GM21825 (cell line): ENCODE data around the gene RTP3.
"Not testable (repeated sequence)": the region's sequence is repeated elsewhere in the genome, so short reads cannot be mapped to it uniquely, and the experiment has no call there.

Experiments
- ATAC-seq: cut with Tn5 transposase; IDR thresholded peaks from one replicate; pipeline ENCODE4 v1.9.1; 2021; ENCODE audit warnings: mild to moderate bottlenecking, moderate library complexity; ENCODE audit not compliant: unreplicated experiment

RTP3 gene

GRCh38 chr3:46544771-46545503 is 47.2 kb downstream of the RTP3 start:
- ATAC-seq = no peak

- no peak for ATAC-seq
Measured at GRCh38 chr3:46545818-46546630, 48.2 kb downstream of the RTP3 start.

- no peak for ATAC-seq
Measured at GRCh38 chr3:46546896-46547440, 49.2 kb downstream of the RTP3 start.

- not testable (repeated sequence) for ATAC-seq
Measured at GRCh38 chr3:46548611-46549010, 50.8 kb downstream of the RTP3 start.

GRCh38 chr3:46549408-46549904 is 51.7 kb downstream of the RTP3 start:
- ATAC-seq = no peak

GRCh38 chr3:46549989-46550388 is 52.2 kb downstream of the RTP3 start:
- ATAC-seq = no peak
